GM13977 (cell line): ENCODE results near the gene PDE2A.

ENCODE experiments used
- DNase-seq: peaks from one replicate; pipeline ENCODE4 v3.0.0; 2012; ENCODE audit warnings: low spot score
- CTCF ChIP-seq: IDR thresholded peaks from 2 replicates; pipeline ENCODE4 v1.5.1; 2012; ENCODE audit warnings: mild to moderate bottlenecking, control low read depth; ENCODE audit not compliant: insufficient read depth; ENCODE audit errors: extremely low read depth, missing control alignments
- in situ Hi-C: fragments of 300-500 bp; cut with MboI; formaldehyde crosslinking; loops from one replicate; pipeline ENCODE4 v1.12.0; 2022; ENCODE audit warnings: low sequenced_read_pairs, low pct_unique_long_range_greater_than_20kb, mixed read lengths, inconsistent platforms; ENCODE audit not compliant: unreplicated experiment

The PDE2A gene

DNA sequence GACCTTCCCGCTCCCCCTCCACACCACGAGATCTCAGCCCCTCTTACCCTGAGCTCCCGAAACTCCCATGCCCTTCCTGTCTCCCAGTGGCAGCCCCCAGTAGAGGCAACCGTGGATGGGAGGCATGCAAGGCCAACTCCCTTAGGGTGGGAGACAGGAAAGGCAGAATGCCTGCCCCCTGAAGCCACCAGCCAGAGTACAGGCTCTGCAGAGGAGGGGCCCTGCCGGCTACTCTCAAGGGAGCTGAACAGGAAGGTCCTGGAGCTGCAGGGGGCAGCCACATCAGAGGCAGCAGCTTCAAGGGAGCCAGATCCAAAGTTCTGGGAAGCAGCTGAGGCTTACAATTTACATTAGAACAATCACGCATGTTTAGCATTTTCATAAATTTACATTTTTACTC, 38.3 kb downstream of the PDE2A start:
- DNase-seq: no peak
- in situ Hi-C loops: no loop called here
- no peak for TF ChIP-seq CTCF

GRCh38 chr11:72635309-72635915, 38.8 kb downstream of the PDE2A start:
- no peak for TF ChIP-seq CTCF
- in situ Hi-C loops: no loop called here
- DNase-seq: no peak

GRCh38 chr11:72634472-72635095, 39.6 kb downstream of the PDE2A start:
- DNase-seq: no peak
- TF ChIP-seq CTCF: no peak
- in situ Hi-C loops: no loop called here

DNA sequence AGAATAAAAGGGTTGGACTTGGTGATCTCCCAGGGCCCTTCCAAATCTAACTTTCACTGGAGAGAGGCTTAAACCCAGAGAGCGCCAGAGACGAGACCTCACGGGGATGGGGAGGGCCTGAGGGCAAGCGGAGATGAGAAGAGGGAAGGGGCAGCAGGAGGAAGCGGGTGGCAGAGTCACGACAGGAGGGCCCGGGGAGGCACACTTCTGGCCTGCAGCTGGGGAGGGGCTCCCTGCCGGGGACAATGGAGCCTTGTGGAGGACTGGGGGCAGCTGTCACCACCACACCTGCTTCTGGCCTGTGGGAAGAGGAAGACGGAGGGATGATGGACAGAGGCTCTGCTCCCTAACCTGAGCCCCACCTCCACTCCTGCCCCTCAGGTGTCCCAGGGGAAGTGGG, 40.2 kb downstream of the PDE2A start:
- no peak for DNase-seq
- in situ Hi-C loops: no loop called here
- no peak for TF ChIP-seq CTCF

DNA sequence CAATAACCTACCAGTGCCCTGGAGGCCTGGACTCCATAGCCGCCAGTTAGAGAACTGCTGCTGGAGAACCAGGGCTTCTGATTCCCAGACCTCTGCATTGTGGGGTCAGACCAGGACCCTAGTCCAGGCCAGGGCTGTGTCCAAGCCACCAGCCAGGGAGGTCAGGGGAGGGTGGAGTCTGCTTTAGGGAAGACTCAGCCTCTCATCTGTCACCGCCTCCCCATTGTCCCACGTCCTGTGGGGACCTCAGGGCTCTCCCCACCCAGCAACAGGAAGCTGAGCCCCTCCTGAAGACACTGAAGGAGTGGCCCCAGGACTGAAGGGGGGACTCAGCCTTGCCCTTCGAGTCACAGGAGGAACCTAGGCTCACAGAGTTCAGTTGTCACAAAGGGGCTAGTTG, 41.2 kb downstream of the PDE2A start:
- TF ChIP-seq CTCF: no peak
- DNase-seq: no peak
- in situ Hi-C loops: no loop called here

DNA sequence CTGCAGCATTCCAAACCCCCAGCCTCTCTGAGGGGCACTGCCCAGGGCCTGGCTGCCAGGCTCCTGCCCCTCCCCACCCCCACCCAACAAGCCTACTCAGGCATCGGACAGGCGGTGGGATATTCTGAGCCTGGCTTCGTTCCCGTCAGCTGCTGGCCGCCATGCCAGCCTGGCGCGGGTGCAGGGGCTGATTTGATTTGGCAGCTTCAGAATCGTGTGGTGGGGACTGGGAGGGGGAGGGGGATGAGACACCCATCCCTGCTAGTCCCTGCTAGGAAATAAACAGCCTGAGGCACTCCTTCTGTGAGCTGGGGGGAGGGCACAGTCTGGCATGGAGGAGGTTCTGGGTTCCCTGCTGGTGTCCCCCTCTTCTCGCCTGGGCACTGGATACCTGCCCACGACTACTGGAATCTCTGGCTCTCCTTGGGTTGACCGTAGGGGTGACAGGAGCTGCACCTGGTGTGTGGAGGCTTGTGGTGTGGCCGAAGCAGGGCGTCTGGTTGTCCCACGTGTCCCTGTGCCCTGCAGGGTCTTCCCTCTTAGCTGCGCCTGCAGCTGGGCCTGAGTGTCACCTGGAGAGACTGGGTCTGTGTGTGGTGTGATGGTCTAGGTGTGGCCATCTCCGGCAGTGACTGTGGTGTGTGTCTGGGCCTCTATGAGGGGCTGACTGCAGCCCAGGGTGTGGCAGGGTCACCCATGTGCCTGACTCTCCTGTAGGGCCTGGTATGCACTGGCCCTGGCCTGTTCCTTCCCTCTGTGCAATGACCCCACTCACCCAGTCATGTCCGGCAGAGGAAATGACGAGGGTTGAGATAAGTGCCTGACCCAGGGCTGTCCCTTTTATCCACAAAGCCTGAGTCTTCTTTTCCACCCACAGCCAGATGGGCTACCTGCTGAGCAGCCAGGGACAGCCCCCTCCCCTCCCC, 42.2 kb downstream of the PDE2A start:
- TF ChIP-seq CTCF: no peak
- in situ Hi-C loops: no loop called here
- DNase-seq: no peak
